Measurements from ENCODE around the gene OR8D1.

The OR8D1 gene

GRCh38 chr11:124313849-124314248 is at the start of gene OR8D1:
Gene OR8D1 (minus strand): TSS chr11:124313949. CDS start chr11:124310766, 3,183 bp downstream.
- no peak for DNase-seq

DNA sequence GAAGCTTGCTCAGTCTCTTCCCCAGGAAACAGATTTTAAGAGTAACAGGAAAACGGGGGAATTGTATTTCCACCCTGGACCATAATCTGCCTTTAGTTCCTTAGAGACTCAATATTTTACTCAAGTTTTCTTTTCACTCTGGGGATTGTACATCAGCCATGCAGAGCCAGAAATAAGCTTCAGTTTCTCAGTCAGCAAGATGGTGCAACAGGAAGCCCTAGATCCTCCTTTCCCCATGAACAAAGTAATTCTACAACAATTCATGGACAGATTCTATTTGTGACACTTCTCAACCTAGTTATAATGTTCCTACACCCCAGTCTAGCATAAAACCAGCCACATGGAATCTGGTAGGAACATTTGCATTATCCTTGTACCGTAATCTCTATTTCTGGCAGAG is 45.8 kb upstream of the OR8D1 start:
- DNase-seq, result no peak

- DNase-seq, result no peak
Measured at GRCh38 chr11:124346311-124346955, 32.7 kb upstream of the OR8D1 start.

DNA sequence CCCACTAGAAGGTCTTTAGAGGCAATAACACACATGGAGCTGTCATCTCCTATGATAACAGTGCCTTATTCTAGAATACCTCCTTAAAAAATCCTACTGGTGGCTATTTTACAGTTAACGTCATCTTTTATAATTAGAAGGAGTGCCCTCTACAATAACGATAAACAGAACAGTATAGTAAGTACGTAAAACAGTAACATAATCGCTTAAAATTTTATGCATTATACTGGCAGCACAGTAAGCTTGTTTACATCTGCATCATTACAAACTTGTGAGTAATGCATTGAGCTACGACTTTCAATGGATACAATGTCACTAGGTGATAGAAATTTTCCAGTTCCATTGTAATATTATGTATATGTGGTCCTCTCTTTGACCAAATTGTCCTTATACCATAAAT is 30.6 kb upstream of the OR8D1 start:
- DNase-seq, result no peak

- no peak for DNase-seq
Measured at GRCh38 chr11:124340142-124340447, 26.3 kb upstream of the OR8D1 start.

DNA sequence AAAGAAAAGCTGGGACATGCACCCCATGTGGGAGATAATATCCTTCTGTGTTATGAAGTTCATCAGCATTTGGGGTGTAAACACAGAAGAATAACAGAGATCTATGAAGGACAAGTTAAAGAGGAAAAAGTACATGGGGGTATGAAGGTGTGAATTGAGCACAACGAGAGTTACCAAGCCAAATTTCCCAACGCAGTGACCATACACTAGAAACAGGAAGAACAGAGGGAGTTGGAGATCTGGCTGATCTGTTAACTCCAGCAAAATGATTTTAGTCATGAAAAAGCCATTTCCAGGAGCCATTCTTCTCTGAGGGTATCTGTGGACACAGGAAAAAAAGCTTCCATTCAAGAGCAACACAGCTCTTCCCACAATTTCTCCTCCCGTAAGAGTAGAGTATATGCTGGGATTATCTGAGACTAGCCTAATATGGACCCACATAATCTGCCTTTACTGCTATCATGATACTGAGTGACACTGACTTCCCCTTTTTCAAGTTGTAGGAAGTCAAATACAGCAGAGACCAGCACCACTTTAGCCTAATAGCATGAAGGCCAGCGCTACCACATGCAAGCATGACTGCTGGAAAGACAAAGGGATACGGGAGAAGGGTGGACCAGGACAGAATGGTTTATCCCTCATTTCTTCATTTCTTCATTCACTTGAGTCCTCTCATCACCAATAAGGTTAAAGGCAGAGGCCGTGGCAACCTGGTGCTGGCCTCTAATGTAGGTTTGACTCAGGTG is 25.8 kb upstream of the OR8D1 start:
- no peak for DNase-seq

- no peak for DNase-seq
Measured at GRCh38 chr11:124331873-124332272, 18.1 kb upstream of the OR8D1 start.

DNA sequence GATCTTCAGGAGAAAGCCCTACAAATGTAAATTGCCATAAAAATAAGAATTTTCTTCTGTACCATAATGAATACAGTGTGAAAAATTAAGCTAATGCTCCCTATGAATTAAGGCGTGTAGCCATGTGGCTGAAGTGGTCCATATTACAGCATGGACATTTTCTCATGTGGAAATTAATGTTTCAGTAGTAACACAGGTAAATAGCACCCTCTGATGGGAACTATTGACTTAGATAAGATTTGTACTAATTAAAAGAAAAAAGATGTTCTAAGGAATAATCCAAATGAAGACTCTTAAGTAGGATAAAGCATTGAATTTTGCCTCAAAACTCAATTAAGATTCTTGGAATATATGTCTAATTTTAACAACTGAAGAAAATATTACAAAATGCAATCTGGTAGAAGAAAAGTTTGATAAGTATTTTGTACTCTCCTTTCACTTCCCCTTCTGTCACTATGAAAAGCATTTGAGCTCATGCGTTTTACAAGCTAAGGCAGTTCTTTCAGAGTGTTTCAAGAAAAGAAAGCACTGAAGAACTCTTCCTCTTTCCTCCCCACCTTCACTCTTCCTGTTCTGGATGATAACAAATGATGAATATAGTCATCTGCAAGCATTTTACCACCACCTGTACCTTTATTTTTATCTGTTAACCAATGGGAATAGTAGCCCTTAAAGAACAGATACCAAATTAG is 16.2 kb upstream of the OR8D1 start:
- DNase-seq, result no peak

GRCh38 chr11:124327775-124328174 is 14.0 kb upstream of the OR8D1 start:
- DNase-seq, result no peak

DNA sequence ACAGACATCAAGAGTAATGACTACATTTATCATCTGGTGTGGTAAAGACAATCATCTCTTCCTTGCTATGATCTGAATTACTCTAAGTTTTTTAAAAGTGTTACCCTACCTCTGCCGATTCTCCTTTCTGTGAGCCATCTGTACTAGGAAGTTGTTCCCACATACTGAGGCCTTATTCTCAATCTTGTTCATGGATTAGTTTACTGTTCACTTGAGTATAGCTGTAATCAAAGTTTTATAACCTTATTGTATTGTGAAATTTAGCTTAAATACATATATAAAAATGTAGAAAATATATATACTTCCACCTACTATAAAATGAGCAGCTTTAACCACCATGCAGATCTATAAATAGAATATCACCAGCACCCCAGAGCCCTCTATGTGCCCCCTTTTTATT is 8.6 kb upstream of the OR8D1 start:
- no peak for DNase-seq

- DNase-seq, result no peak
Measured at GRCh38 chr11:124320097-124320496, 6.3 kb upstream of the OR8D1 start, which contains the start of gene OR8D2. Gene OR8D2 (minus strand): TSS chr11:124320197. CDS start chr11:124320197, 0 bp downstream.

- no peak for DNase-seq
Measured at GRCh38 chr11:124315052-124315451, 1.3 kb upstream of the OR8D1 start.

- no peak for DNase-seq
Measured at GRCh38 chr11:124313131-124313530, 618 bp downstream of the OR8D1 start.

DNA sequence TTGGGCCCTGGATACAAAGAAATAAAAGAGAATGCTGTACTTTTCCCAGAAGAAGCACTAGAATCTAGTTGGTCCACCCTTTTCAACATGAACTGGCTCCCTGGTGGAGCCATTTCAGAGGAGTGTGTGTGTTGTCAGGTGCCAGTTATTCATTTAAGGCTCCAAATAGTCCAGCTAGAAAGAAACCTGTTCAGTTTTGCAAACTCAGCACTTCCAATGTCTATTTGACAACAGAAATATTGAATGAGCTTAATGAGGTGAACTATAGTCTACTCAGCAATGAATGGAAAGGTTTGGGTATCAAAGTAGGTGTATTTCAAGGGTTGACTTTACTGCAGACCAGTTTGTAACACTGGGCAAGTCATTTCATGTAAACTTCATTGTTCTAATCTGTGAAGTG is 2.1 kb downstream of the OR8D1 start:
- no peak for DNase-seq

DNA sequence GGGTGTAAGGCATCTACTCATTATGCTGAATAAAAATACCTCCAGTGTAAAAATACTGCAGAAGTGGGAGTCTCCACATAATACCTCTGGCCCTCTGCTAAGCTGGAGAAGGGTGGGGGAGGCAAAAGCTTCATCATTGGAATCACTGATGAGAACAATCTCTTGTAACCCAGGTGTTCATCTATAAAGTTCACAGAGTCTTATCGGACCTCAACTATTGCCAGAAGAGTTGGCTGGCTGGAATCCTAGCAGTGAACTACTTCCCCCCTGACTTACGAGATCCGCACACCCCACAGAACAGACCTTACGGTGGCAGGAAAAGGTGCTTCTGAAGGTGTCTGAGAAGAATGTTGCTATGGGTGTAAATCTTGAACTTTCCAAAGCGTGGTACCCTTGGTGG is 2.5 kb downstream of the OR8D1 start:
- DNase-seq, result no peak

GRCh38 chr11:124310721-124311120 is 3.0 kb downstream of the OR8D1 start:
- DNase-seq, result no peak

GRCh38 chr11:124307093-124307492 is 6.7 kb downstream of the OR8D1 start:
- no peak for DNase-seq

- DNase-seq, result no peak
Measured at GRCh38 chr11:124302347-124303125, 11.2 kb downstream of the OR8D1 start.

- DNase-seq, result no peak
Measured at GRCh38 chr11:124301548-124301947, 12.2 kb downstream of the OR8D1 start.

DNA sequence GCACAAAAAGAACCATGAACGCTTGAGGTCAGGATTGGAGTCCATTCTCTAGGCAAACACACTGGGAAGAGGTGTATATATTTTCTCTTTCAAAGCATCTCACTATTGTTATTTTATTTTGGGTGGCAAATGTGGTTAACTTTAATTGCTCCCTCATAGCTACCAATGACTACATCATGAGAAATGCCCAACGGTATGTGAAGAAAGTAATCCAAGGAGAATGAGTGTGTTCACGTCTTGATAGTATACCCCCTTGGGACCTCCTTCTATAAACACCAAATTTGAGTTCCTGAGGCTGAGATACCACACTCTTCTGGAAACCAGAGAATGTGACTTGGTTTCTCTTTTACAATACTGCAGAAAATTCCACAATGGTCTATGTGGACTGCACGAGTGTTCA is 15.8 kb downstream of the OR8D1 start:
- DNase-seq, result no peak

GRCh38 chr11:124296016-124296415 is 17.7 kb downstream of the OR8D1 start:
- DNase-seq, result no peak

GRCh38 chr11:124294687-124295086 is 19.1 kb downstream of the OR8D1 start:
- DNase-seq, result no peak

DNA sequence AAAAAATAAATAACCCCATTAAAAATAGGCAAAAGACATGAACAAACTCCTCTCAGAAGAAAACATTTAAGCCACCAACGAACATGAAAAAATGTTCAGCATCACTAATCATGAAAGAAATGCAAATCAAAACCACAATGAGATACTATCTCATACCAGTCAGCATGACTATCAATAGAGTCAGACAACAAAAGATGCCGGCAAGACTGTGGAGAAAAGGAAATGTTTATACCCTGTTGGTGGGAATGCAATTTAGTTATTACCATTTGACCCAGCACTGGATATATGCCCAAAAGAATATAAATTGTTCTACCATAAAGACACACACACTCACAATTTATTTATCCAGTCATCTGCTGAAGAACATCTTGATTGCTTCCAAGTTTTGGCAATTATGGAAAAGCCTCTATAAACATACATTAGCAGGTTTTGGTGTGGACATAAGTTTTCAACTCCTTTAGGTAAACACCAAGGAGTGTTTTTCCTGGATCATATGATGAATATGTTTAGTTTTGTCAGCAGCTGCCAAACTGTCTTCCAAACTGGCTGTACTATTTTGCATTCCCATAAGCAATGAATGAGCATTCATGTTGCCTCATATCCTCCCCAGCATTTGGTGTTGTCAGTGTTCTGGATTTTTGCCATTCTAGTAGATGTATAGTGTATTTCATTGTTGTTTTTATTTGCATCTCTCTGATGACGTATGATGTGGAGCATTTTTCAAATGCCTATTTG is 28.0 kb downstream of the OR8D1 start:
- DNase-seq, result no peak
